Stimulated activated CD8-positive, alpha-beta memory T cell treated with anti-CD3 and anti-CD28 coated beads, Interleukin-15, amount 100 ng/mL, for 24 hours (primary cell): ENCODE measurements around the gene NCOR2.

Experiments
- DNase-seq: peaks from one replicate; pipeline ENCODE4 v3.0.0-alpha.2; 2020; ENCODE audit warnings: low read depth

NCOR2 gene

GRCh38 chr12:124543590-124544310 is 23.7 kb downstream of the NCOR2 start:
- DNase-seq, result no peak

- no peak for DNase-seq
Observed at GRCh38 chr12:124543052-124543589, 24.3 kb downstream of the NCOR2 start.

- no peak for DNase-seq
Observed at GRCh38 chr12:124542021-124542949, 25.1 kb downstream of the NCOR2 start.

- no peak for DNase-seq
Observed at GRCh38 chr12:124541322-124541721, 26.1 kb downstream of the NCOR2 start.

GRCh38 chr12:124539084-124540041 is 28.0 kb downstream of the NCOR2 start:
- DNase-seq, result no peak

GRCh38 chr12:124538194-124539082 is 29.0 kb downstream of the NCOR2 start:
- DNase-seq, result no peak

- DNase-seq, result no peak
Observed at GRCh38 chr12:124537525-124538193, 29.8 kb downstream of the NCOR2 start.

- DNase-seq, result no peak
Observed at GRCh38 chr12:124536641-124537040, 30.8 kb downstream of the NCOR2 start.

- DNase-seq, result no peak
Observed at GRCh38 chr12:124534776-124535740, 32.4 kb downstream of the NCOR2 start.

GRCh38 chr12:124533456-124533855 is 34.0 kb downstream of the NCOR2 start:
- DNase-seq, result no peak

GRCh38 chr12:124532967-124533366 is 34.4 kb downstream of the NCOR2 start:
- no peak for DNase-seq

- no peak for DNase-seq
Observed at GRCh38 chr12:124532331-124532750, 35.1 kb downstream of the NCOR2 start.

GRCh38 chr12:124531906-124532305 is 35.5 kb downstream of the NCOR2 start:
- DNase-seq, result no peak

- no peak for DNase-seq
Observed at GRCh38 chr12:124531281-124531745, 36.1 kb downstream of the NCOR2 start.

- DNase-seq, result no peak
Observed at GRCh38 chr12:124530637-124531263, 36.7 kb downstream of the NCOR2 start.

GRCh38 chr12:124529565-124530276 is 37.7 kb downstream of the NCOR2 start:
- no peak for DNase-seq

GRCh38 chr12:124527861-124528561 is 39.4 kb downstream of the NCOR2 start:
- DNase-seq, result no peak
